Measurements from ENCODE around the gene CFAP298.

CFAP298 gene

GRCh38 chr21:32569261-32570230 lies 42.6 kb downstream of the CFAP298 start:
- Histone ChIP-seq H3K4me3 (replicated peaks; ENCODE audit: insufficient read depth, low read length) (peak overlapping the region; percentile 50), H3K27me3 (ENCODE audit: insufficient read depth, poor library complexity, severe bottlenecking) (no peaks in the 10 kb centered on the region), H3K27ac (replicated peaks) (peak overlapping the region; percentile 38; the same call in 1 of the 2 replicates)
- TF ChIP-seq CTCF (IDR thresholded peaks at IDR 0.05; ENCODE audit: insufficient read depth, low read length) (peak; percentile 85), POLR2AphosphoS5 (IDR thresholded peaks at IDR 0.05; ENCODE audit: low read depth) (no peak), GABPA (IDR thresholded peaks at IDR 0.05; ENCODE audit: low read depth) (no peak), REST (IDR thresholded peaks at IDR 0.05; ENCODE audit: insufficient replicate concordance, low read depth) (no peak), SPI1 (IDR thresholded peaks at IDR 0.05; ENCODE audit: borderline replicate concordance, low read depth) (peak; percentile 80)
- DNase-seq (ENCODE audit: low read depth in 1 of 2, low spot score in 1 of 2) = peak; percentile 28 to 87

GRCh38 chr21:32567626-32568025 lies 44.6 kb downstream of the CFAP298 start:
- DNase-seq (ENCODE audit: low read depth in 1 of 2, low spot score in 1 of 2) = no peak
- TF ChIP-seq POLR2AphosphoS5 (IDR thresholded peaks at IDR 0.05; ENCODE audit: low read depth) (no peak), CTCF (IDR thresholded peaks at IDR 0.05; ENCODE audit: insufficient read depth, low read length) (no peak), GABPA (IDR thresholded peaks at IDR 0.05; ENCODE audit: low read depth) (no peak), SPI1 (IDR thresholded peaks at IDR 0.05; ENCODE audit: borderline replicate concordance, low read depth) (no peak), REST (IDR thresholded peaks at IDR 0.05; ENCODE audit: insufficient replicate concordance, low read depth) (no peak)

GRCh38 chr21:32566741-32567389 lies 45.3 kb downstream of the CFAP298 start:
- H3K27ac ChIP-seq (replicated peaks) = no peak overlapping the region
- no peak for DNase-seq (ENCODE audit: low read depth in 1 of 2, low spot score in 1 of 2)
- TF ChIP-seq CTCF (IDR thresholded peaks at IDR 0.05; ENCODE audit: insufficient read depth, low read length) (no peak), REST (IDR thresholded peaks at IDR 0.05; ENCODE audit: insufficient replicate concordance, low read depth) (no peak), SPI1 (IDR thresholded peaks at IDR 0.05; ENCODE audit: borderline replicate concordance, low read depth) (no peak), POLR2AphosphoS5 (IDR thresholded peaks at IDR 0.05; ENCODE audit: low read depth) (no peak), GABPA (IDR thresholded peaks at IDR 0.05; ENCODE audit: low read depth) (no peak)
- no peaks in the 10 kb centered on the region for H3K27me3 ChIP-seq (ENCODE audit: insufficient read depth, poor library complexity, severe bottlenecking)
- H3K4me3 ChIP-seq (replicated peaks; ENCODE audit: insufficient read depth, low read length) = no peak overlapping the region

More at GRCh38 chr21:32567626-32568025, 44.6 kb downstream of the CFAP298 start:
- no peak overlapping the region for H3K4me3 ChIP-seq (replicated peaks; ENCODE audit: insufficient read depth, low read length)
- no peak overlapping the region for H3K27ac ChIP-seq (replicated peaks)
- H3K27me3 ChIP-seq (ENCODE audit: insufficient read depth, poor library complexity, severe bottlenecking) = no peaks in the 10 kb centered on the region

Data from HL-60 (cell line).